ENCODE results near the gene SARS1. TPM values are rescaled to one million over a fixed set of nuclear protein-coding genes. Genes with fewer than 3 reads are reported as not detected.

The SARS1 gene
- total and polyA plus RNA-seq, 2 donors: 72.2 to 109 TPM

- DNase-seq (ENCODE audit: low read depth in 6 of 9, low spot score in 9 of 9): no peak
- H3K36me3 ChIP-seq (ENCODE audit: control insufficient read depth in 2 of 2, insufficient read depth in 2 of 2, low read length in 1 of 2): no peaks in the 10 kb centered on the region
- no peak overlapping the region for H3K4me3 ChIP-seq (ENCODE audit: low read length in 2 of 2)
- H3K4me1 ChIP-seq (ENCODE audit: control insufficient read depth in 2 of 2, insufficient read depth in 2 of 2, low read length in 2 of 2): peaks cover 4 to 12% of the 10 kb centered on the region in 2 donors
- no peak overlapping the region for H3K27ac ChIP-seq (ENCODE audit: low read depth in 1 of 2, low read length in 1 of 2)
- 96% methylated on average over 4 of the region's 4 CpGs for WGBS
- H3K27me3 ChIP-seq (ENCODE audit: control insufficient read depth in 2 of 2, insufficient read depth in 1 of 2, low read length in 1 of 2): peaks cover 0 to 2% of the 10 kb centered on the region in 2 donors
- H3K9me3 ChIP-seq (ENCODE audit: control insufficient read depth in 2 of 2, insufficient read depth in 1 of 2, low read length in 1 of 2): no peaks in the 10 kb centered on the region
These were observed 15.0 kb upstream of the SARS1 start for GRCh38 chr1:109198745-109199144.

- Histone ChIP-seq H3K27ac (ENCODE audit: low read depth in 1 of 2, low read length in 1 of 2) (no peak overlapping the region), H3K4me3 (ENCODE audit: low read length in 2 of 2) (no peak overlapping the region), H3K9me3 (ENCODE audit: control insufficient read depth in 2 of 2, insufficient read depth in 1 of 2, low read length in 1 of 2) (no peaks in the 10 kb centered on the region), H3K4me1 (ENCODE audit: control insufficient read depth in 2 of 2, insufficient read depth in 2 of 2, low read length in 2 of 2) (peaks cover 4 to 11% of the 10 kb centered on the region in 2 donors), H3K36me3 (ENCODE audit: control insufficient read depth in 2 of 2, insufficient read depth in 2 of 2, low read length in 1 of 2) (no peaks in the 10 kb centered on the region), H3K27me3 (ENCODE audit: control insufficient read depth in 2 of 2, insufficient read depth in 1 of 2, low read length in 1 of 2) (peaks cover 0 to 2% of the 10 kb centered on the region in 2 donors)
- 35% methylated on average over 10 of the region's 10 CpGs for WGBS
- peak in 3 of 9 donors; percentile 12 to 52 (median 30) for DNase-seq (ENCODE audit: low read depth in 6 of 9, low spot score in 9 of 9)
These were observed 14.0 kb upstream of the SARS1 start for GRCh38 chr1:109199710-109200109.

- Histone ChIP-seq H3K27ac (ENCODE audit: low read depth in 1 of 2, low read length in 1 of 2) (no peak overlapping the region), H3K36me3 (ENCODE audit: control insufficient read depth in 2 of 2, insufficient read depth in 2 of 2, low read length in 1 of 2) (no peaks in the 10 kb centered on the region)
- WGBS: 67% methylated on average over 2 of the region's 2 CpGs
These were observed 12.5 kb upstream of the SARS1 start for GRCh38 chr1:109201123-109201703.

GRCh38 chr1:109204484-109204883 lies 9.2 kb upstream of the SARS1 start:
- no peak for DNase-seq (ENCODE audit: low read depth in 6 of 9, low spot score in 9 of 9)
- Histone ChIP-seq H3K27me3 (ENCODE audit: control insufficient read depth in 2 of 2, insufficient read depth in 1 of 2, low read length in 1 of 2) (peaks cover 0 to 2% of the 10 kb centered on the region in 2 donors), H3K27ac (ENCODE audit: low read depth in 1 of 2, low read length in 1 of 2) (no peak overlapping the region), H3K36me3 (ENCODE audit: control insufficient read depth in 2 of 2, insufficient read depth in 2 of 2, low read length in 1 of 2) (no peaks in the 10 kb centered on the region), H3K9me3 (ENCODE audit: control insufficient read depth in 2 of 2, insufficient read depth in 1 of 2, low read length in 1 of 2) (no peaks in the 10 kb centered on the region), H3K4me1 (ENCODE audit: control insufficient read depth in 2 of 2, insufficient read depth in 2 of 2, low read length in 2 of 2) (peaks cover 2 to 6% of the 10 kb centered on the region in 2 donors), H3K4me3 (ENCODE audit: low read length in 2 of 2) (no peak overlapping the region)
- 35% methylated on average over 5 of the region's 5 CpGs for WGBS

More at GRCh38 chr1:109201123-109201703, 12.5 kb upstream of the SARS1 start:
- Histone ChIP-seq H3K4me3 (ENCODE audit: low read length in 2 of 2) (no peak overlapping the region), H3K27me3 (ENCODE audit: control insufficient read depth in 2 of 2, insufficient read depth in 1 of 2, low read length in 1 of 2) (peaks cover 0 to 2% of the 10 kb centered on the region in 2 donors), H3K9me3 (ENCODE audit: control insufficient read depth in 2 of 2, insufficient read depth in 1 of 2, low read length in 1 of 2) (no peaks in the 10 kb centered on the region), H3K4me1 (ENCODE audit: control insufficient read depth in 2 of 2, insufficient read depth in 2 of 2, low read length in 2 of 2) (peaks cover 4 to 11% of the 10 kb centered on the region in 2 donors)
- peak in 2 of 9 donors; percentile 17 to 41 for DNase-seq (ENCODE audit: low read depth in 6 of 9, low spot score in 9 of 9)

GRCh38 chr1:109206339-109206738 lies 7.4 kb upstream of the SARS1 start:
- Histone ChIP-seq H3K27ac (ENCODE audit: low read depth in 1 of 2, low read length in 1 of 2) (no peak overlapping the region), H3K27me3 (ENCODE audit: control insufficient read depth in 2 of 2, insufficient read depth in 1 of 2, low read length in 1 of 2) (no peaks in the 10 kb centered on the region), H3K36me3 (ENCODE audit: control insufficient read depth in 2 of 2, insufficient read depth in 2 of 2, low read length in 1 of 2) (no peaks in the 10 kb centered on the region), H3K4me3 (ENCODE audit: low read length in 2 of 2) (no peak overlapping the region), H3K9me3 (ENCODE audit: control insufficient read depth in 2 of 2, insufficient read depth in 1 of 2, low read length in 1 of 2) (no peaks in the 10 kb centered on the region), H3K4me1 (ENCODE audit: control insufficient read depth in 2 of 2, insufficient read depth in 2 of 2, low read length in 2 of 2) (peaks cover 0 to 3% of the 10 kb centered on the region in 2 donors)
- 69% methylated on average over 2 of the region's 2 CpGs for WGBS
- no peak for DNase-seq (ENCODE audit: low read depth in 6 of 9, low spot score in 9 of 9)

GRCh38 chr1:109207467-109208103 lies 6.1 kb upstream of the SARS1 start:
- Histone ChIP-seq H3K36me3 (ENCODE audit: control insufficient read depth in 2 of 2, insufficient read depth in 2 of 2, low read length in 1 of 2) (no peaks in the 10 kb centered on the region), H3K27ac (ENCODE audit: low read depth in 1 of 2, low read length in 1 of 2) (no peak overlapping the region), H3K4me1 (ENCODE audit: control insufficient read depth in 2 of 2, insufficient read depth in 2 of 2, low read length in 2 of 2) (peaks cover 0 to 3% of the 10 kb centered on the region in 2 donors), H3K4me3 (ENCODE audit: low read length in 2 of 2) (no peak overlapping the region), H3K27me3 (ENCODE audit: control insufficient read depth in 2 of 2, insufficient read depth in 1 of 2, low read length in 1 of 2) (no peaks in the 10 kb centered on the region), H3K9me3 (ENCODE audit: control insufficient read depth in 2 of 2, insufficient read depth in 1 of 2, low read length in 1 of 2) (no peaks in the 10 kb centered on the region)
- 93% methylated on average over 7 of the region's 7 CpGs for WGBS
- no peak for DNase-seq (ENCODE audit: low read depth in 6 of 9, low spot score in 9 of 9)

GRCh38 chr1:109208394-109208793 lies 5.3 kb upstream of the SARS1 start:
- Histone ChIP-seq H3K27me3 (ENCODE audit: control insufficient read depth in 2 of 2, insufficient read depth in 1 of 2, low read length in 1 of 2) (no peaks in the 10 kb centered on the region), H3K4me3 (ENCODE audit: low read length in 2 of 2) (no peak overlapping the region)
- WGBS: 94% methylated on average over 7 of the region's 7 CpGs

GRCh38 chr1:109208836-109209463 lies 4.8 kb upstream of the SARS1 start:
- Histone ChIP-seq H3K4me1 (ENCODE audit: control insufficient read depth in 2 of 2, insufficient read depth in 2 of 2, low read length in 2 of 2) (peaks cover 0 to 8% of the 10 kb centered on the region in 2 donors), H3K9me3 (ENCODE audit: control insufficient read depth in 2 of 2, insufficient read depth in 1 of 2, low read length in 1 of 2) (no peaks in the 10 kb centered on the region), H3K36me3 (ENCODE audit: control insufficient read depth in 2 of 2, insufficient read depth in 2 of 2, low read length in 1 of 2) (no peaks in the 10 kb centered on the region), H3K4me3 (ENCODE audit: low read length in 2 of 2) (no peak overlapping the region), H3K27me3 (ENCODE audit: control insufficient read depth in 2 of 2, insufficient read depth in 1 of 2, low read length in 1 of 2) (no peaks in the 10 kb centered on the region), H3K27ac (ENCODE audit: low read depth in 1 of 2, low read length in 1 of 2) (no peak overlapping the region)
- no peak for DNase-seq (ENCODE audit: low read depth in 6 of 9, low spot score in 9 of 9)
- WGBS: 85% methylated on average over 9 of the region's 9 CpGs

More at GRCh38 chr1:109208394-109208793, 5.3 kb upstream of the SARS1 start:
- H3K4me1 ChIP-seq (ENCODE audit: control insufficient read depth in 2 of 2, insufficient read depth in 2 of 2, low read length in 2 of 2): peaks cover 0 to 6% of the 10 kb centered on the region in 2 donors
- no peak for DNase-seq (ENCODE audit: low read depth in 6 of 9, low spot score in 9 of 9)
- H3K9me3 ChIP-seq (ENCODE audit: control insufficient read depth in 2 of 2, insufficient read depth in 1 of 2, low read length in 1 of 2): no peaks in the 10 kb centered on the region
- no peak overlapping the region for H3K27ac ChIP-seq (ENCODE audit: low read depth in 1 of 2, low read length in 1 of 2)
- H3K36me3 ChIP-seq (ENCODE audit: control insufficient read depth in 2 of 2, insufficient read depth in 2 of 2, low read length in 1 of 2): no peaks in the 10 kb centered on the region

GRCh38 chr1:109210058-109210457 lies 3.7 kb upstream of the SARS1 start:
- Histone ChIP-seq H3K4me3 (ENCODE audit: low read length in 2 of 2) (no peak overlapping the region), H3K4me1 (ENCODE audit: control insufficient read depth in 2 of 2, insufficient read depth in 2 of 2, low read length in 2 of 2) (peaks cover 4 to 14% of the 10 kb centered on the region in 2 donors), H3K9me3 (ENCODE audit: control insufficient read depth in 2 of 2, insufficient read depth in 1 of 2, low read length in 1 of 2) (no peaks in the 10 kb centered on the region), H3K36me3 (ENCODE audit: control insufficient read depth in 2 of 2, insufficient read depth in 2 of 2, low read length in 1 of 2) (peaks cover 0 to under 1% of the 10 kb centered on the region in 2 donors), H3K27me3 (ENCODE audit: control insufficient read depth in 2 of 2, insufficient read depth in 1 of 2, low read length in 1 of 2) (no peaks in the 10 kb centered on the region), H3K27ac (ENCODE audit: low read depth in 1 of 2, low read length in 1 of 2) (peak overlapping the region in 1 of 2 donors; percentile 14)
- DNase-seq (ENCODE audit: low read depth in 6 of 9, low spot score in 9 of 9): no peak
- 92% methylated on average over 8 of the region's 8 CpGs for WGBS

Measured in thymus (tissue), 11 donors.